Measurements from ENCODE around the gene NAV2.

NAV2 gene

DNA sequence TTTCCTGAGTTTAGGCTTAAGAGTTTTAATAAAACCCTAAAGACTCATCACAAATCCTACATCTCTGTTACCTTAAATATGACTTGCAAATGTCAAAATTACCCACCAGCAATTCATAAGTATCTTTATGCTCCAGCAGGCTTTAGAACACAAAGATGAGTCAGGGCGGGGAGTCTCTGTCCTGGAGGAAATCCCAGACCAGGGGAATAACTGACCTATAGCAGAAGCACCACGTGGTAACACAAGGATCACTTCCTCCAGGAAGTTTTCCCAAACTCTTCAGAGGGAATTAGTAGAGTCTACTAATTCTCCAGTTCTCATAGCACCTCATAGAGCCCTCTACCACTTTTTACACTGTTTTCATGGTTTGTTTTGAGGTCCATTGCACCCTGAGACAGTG lies 217.0 kb downstream of the NAV2 start:
- H3K4me3 ChIP-seq (ENCODE audit: low read length) = no peak overlapping the region
- no peak for DNase-seq (ENCODE audit: low read depth)
- TF ChIP-seq, protein P1, sequence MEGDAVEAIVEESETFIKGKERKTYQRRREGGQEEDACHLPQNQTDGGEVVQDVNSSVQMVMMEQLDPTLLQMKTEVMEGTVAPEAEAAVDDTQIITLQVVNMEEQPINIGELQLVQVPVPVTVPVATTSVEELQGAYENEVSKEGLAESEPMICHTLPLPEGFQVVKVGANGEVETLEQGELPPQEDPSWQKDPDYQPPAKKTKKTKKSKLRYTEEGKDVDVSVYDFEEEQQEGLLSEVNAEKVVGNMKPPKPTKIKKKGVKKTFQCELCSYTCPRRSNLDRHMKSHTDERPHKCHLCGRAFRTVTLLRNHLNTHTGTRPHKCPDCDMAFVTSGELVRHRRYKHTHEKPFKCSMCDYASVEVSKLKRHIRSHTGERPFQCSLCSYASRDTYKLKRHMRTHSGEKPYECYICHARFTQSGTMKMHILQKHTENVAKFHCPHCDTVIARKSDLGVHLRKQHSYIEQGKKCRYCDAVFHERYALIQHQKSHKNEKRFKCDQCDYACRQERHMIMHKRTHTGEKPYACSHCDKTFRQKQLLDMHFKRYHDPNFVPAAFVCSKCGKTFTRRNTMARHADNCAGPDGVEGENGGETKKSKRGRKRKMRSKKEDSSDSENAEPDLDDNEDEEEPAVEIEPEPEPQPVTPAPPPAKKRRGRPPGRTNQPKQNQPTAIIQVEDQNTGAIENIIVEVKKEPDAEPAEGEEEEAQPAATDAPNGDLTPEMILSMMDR (IDR thresholded peaks at IDR 0.05; ENCODE audit: insufficient read depth, low read depth, low read length, missing control alignments) = no peak

GRCh38 chr11:19931141-19931770 lies 218.6 kb downstream of the NAV2 start:
- no peak for DNase-seq (ENCODE audit: low read depth)
- no peak overlapping the region for H3K4me3 ChIP-seq (ENCODE audit: low read length)

GRCh38 chr11:19931771-19932369 lies 219.2 kb downstream of the NAV2 start:
- no peak for DNase-seq (ENCODE audit: low read depth)
- TF ChIP-seq, protein P1 (IDR thresholded peaks at IDR 0.05; ENCODE audit: insufficient read depth, low read depth, low read length, missing control alignments) = no peak

More at GRCh38 chr11:19931141-19931770, 218.6 kb downstream of the NAV2 start:
- TF ChIP-seq, protein P1 (IDR thresholded peaks at IDR 0.05; ENCODE audit: insufficient read depth, low read depth, low read length, missing control alignments) = no peak

DNA sequence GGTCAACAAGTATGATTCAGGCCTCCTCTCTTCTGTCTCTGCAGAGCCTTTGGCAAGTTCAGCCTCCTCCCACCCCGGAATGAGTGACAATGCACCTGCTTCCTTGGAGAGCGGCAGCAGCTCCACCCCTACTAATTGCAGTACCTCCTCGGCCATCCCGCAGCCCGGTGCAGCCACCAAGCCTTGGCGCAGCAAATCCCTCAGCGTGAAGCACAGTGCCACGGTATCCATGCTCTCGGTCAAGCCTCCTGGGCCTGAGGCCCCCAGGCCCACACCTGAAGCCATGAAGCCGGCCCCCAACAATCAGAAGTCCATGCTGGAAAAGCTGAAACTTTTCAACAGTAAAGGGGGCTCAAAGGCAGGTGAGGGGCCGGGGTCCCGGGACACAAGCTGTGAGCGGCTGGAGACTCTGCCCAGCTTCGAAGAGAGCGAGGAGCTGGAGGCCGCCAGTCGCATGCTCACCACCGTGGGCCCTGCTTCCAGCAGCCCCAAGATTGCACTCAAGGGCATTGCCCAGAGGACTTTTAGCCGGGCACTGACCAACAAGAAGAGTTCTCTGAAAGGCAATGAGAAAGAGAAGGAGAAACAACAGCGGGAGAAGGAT lies 220.6 kb downstream of the NAV2 start:
- no peak overlapping the region for H3K4me3 ChIP-seq (ENCODE audit: low read length)
- TF ChIP-seq, protein P1 (IDR thresholded peaks at IDR 0.05; ENCODE audit: insufficient read depth, low read depth, low read length, missing control alignments) = no peak
- no peak for DNase-seq (ENCODE audit: low read depth)

More at GRCh38 chr11:19931771-19932369, 219.2 kb downstream of the NAV2 start:
- no peak overlapping the region for H3K4me3 ChIP-seq (ENCODE audit: low read length)

GRCh38 chr11:19933801-19934488 lies 221.3 kb downstream of the NAV2 start:
- TF ChIP-seq, protein P1 (IDR thresholded peaks at IDR 0.05; ENCODE audit: insufficient read depth, low read depth, low read length, missing control alignments) = no peak
- DNase-seq (ENCODE audit: low read depth) = no peak
- no peak overlapping the region for H3K4me3 ChIP-seq (ENCODE audit: low read length)

DNA sequence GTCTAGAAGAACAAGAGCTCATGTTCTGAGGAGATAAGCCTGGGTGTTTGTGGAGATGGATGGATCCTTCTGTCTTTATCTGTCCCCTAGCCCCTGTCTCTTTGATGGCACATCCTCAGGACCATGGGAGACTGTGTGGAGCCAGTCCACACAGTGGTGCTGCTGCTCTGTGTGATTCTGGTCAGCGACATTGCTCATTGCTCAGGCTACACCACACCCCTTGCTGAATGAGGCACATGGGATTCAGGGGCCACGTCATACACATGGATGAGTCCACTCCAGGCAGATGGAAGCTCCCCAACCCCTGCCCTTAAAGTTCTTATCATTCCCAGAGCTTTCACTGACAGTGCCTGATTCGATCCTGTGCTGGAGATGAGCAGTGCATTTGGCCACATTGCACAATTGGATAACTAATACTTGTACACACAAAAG lies 222.2 kb downstream of the NAV2 start:
- DNase-seq (ENCODE audit: low read depth) = peak; percentile 46
- TF ChIP-seq, protein P1 (IDR thresholded peaks at IDR 0.05; ENCODE audit: insufficient read depth, low read depth, low read length, missing control alignments) = no peak
- no peak overlapping the region for H3K4me3 ChIP-seq (ENCODE audit: low read length)
